Ramos (cell line): Measurements from ENCODE around the gene SCCPDH.

Source experiments
- in situ Hi-C: fragments of 300-500 bp; cut with MboI; formaldehyde crosslinking; loops from one replicate; pipeline ENCODE4 v1.14.3; 2022; ENCODE audit warnings: low sequenced_read_pairs; ENCODE audit not compliant: unreplicated experiment

Gene SCCPDH

DNA sequence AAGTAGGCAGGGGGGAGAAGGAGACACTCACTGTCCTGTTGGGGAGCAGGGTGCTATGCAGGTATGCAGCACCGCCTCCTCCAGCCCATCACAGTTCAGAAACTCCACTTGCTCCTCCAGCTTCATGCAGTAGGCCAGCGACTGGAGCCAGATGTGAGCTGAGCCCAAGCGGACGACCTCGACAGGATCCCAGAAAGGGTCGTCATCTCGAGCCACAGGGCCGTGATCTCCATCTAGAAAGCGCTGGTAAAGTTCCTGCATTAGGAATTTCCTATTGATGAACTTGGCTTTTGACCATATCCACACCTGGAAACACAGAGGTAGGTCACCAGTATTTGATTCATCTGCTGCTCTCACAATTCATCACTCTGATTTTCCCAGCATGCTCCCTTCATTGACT is 56.1 kb downstream of the SCCPDH start:
- in situ Hi-C loops, result no loop called here

DNA sequence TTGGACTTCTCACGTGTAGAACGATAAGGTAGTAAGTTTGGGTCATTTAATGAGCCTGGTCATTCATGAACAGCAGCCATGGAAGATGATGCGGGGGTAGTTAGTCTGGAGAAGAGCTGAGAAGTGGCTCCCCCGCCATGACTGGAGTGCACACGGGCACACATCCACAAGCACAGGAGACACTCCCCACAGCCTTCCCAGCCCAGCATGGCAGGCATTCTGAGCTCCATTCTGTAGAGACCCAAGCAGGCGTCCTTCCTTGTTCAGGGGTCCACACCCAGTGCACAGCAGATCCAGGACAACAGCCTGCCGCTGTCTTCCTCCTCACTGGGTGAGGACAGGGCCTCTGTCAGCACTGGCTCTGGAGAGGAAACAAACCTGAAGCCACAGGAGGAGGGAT is 57.0 kb downstream of the SCCPDH start:
- in situ Hi-C loops, result no loop called here

- in situ Hi-C loops, result no loop called here
These were observed 58.1 kb downstream of the SCCPDH start for GRCh38 chr1:246782120-246782900.

- in situ Hi-C loops, result no loop called here
These were observed 60.6 kb downstream of the SCCPDH start for GRCh38 chr1:246784621-246785493.

- in situ Hi-C loops, result no loop called here
These were observed 61.4 kb downstream of the SCCPDH start for GRCh38 chr1:246785494-246786111.

DNA sequence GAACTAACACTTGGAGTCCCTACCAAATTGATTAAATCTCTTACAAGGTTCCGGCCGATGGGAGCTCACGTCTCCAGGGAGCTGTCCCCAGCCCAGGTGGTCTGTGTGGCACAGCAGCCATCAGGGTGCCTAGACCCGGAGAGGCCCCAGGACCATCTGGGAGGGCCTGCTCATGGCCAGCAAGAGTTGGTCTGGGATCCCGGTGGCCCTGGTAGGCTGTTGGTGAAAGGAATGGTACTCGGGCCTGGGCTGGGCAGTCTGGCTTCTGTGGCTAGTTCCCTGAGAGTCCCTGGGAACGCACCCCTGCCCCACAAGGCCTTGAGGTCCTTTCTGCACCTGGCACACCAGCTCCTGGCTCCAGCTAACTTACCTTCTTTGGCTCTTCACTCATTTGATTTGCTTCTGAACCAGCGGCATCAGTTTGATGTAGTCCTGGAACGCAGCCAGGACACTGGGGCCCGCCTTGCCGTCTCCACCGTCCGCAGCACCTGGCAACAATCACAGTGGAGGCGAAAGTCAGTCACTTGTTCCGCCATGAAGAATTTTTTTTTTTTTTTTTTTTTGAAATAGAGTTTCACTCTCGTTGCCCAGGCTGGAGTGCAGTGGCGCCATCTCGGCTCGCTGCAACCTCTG is 62.5 kb downstream of the SCCPDH start:
- in situ Hi-C loops, result no loop called here

- in situ Hi-C loops, result no loop called here
These were observed 63.7 kb downstream of the SCCPDH start for GRCh38 chr1:246787781-246788513.

GRCh38 chr1:246788895-246789338 is 64.7 kb downstream of the SCCPDH start:
- in situ Hi-C loops, result no loop called here

- in situ Hi-C loops, result no loop called here
These were observed 65.5 kb downstream of the SCCPDH start for GRCh38 chr1:246789454-246790339.

DNA sequence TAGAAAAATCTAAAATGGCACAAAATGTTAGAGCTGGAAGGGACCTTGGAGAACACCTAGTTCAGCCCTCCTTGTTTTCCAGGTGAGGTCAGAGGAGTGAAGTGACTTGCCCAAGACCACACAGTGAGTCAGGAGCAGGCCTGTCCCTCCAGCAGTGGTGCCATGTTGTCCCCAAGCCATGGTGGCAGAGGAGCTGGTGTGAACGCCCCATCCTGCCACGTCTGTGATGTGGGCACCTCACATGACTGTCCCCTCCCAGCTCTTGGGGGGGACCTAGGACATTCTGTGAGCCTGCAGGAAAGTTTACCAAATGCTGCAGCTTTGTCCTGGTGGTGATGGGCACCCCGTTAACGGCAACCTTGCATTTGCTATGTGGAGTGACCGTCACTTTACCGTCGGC is 66.2 kb downstream of the SCCPDH start:
- in situ Hi-C loops, result no loop called here

DNA sequence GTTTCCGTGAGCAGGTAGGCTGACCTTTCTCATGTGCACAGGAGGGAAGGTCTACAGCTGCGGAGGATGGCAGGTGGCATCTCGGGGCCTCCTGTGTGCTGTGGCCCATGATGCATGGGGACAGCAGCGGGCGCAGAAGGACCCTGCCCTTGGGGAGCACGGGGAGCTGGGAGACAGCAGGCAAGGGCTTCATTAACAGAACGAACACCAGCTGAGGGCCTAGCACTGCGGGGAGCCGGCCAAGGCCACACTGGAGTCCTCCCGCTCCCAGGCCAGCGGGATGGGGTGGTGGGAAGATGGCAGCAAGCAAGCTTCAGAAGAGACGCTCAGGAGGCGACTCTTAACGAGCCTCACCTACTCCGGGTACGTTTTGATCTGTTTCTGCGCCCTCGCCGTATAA is 66.6 kb downstream of the SCCPDH start:
- in situ Hi-C loops, result no loop called here

DNA sequence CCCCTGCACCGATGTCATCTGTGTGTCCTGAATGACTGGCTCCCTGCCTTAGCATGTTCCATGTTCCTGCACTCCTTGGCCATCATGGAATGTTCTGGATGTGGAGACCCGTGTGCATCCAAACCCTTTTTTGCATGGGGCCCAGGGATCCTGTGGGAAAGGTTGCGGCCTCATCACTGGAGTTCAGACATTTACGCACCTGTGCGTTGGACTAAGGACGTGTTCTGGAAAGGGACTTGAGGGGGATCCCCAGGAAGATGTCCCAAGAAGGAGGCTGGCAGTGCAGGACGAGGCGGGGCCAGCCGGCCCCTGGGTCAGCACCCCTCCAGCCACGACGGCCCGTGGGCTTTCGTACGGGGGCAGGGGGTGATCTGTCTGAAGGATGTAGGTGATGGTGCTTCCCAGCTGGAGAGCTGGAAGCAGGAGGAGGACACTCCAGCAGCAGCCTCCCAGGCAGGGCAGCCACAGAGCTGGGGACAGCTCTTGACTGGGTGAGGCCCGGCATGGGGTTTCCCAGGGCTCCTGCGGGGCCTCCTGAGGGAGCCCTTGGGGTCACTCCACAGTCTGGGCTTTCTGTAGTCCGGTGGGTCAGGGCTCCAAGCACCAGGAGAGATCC is 67.2 kb downstream of the SCCPDH start:
- in situ Hi-C loops, result no loop called here

- in situ Hi-C loops, result no loop called here
These were observed 68.4 kb downstream of the SCCPDH start for GRCh38 chr1:246792603-246793002.

- in situ Hi-C loops, result no loop called here
These were observed 69.2 kb downstream of the SCCPDH start for GRCh38 chr1:246793356-246793896.

- in situ Hi-C loops, result no loop called here
These were observed 70.0 kb downstream of the SCCPDH start for GRCh38 chr1:246794048-246794827.

- in situ Hi-C loops, result no loop called here
These were observed 70.8 kb downstream of the SCCPDH start for GRCh38 chr1:246794828-246795671.
